GM10266 (cell line): ENCODE data around the gene CHCHD3.

ENCODE experiments used
- DNase-seq: peaks from one replicate; pipeline ENCODE4 v3.0.0; 2012; ENCODE audit errors: extremely low spot score
- CTCF ChIP-seq: IDR thresholded peaks from 2 replicates; pipeline ENCODE4 v1.5.1; 2012; ENCODE audit warnings: mild to moderate bottlenecking, low read depth; ENCODE audit not compliant: control insufficient read depth, insufficient read depth; ENCODE audit errors: missing control alignments

Gene CHCHD3

DNA sequence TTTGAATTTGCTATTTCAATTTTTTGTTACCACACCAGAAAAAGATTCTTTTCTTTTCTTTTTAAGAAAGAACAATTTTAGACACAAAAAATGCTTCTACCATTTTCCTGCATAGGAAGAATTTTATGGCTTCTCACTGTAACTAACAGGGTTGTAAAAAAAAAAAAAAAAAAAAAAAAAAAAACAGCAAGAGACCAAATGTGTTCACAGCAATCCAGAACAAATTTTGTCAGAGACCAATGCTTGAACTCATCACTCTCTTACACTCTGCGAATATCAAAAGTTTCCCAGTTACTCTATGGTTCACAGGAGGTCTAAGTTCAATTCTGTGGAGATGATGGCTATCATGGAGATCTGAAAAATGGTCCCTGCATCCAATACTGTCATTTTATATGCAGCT lies 84.4 kb downstream of the CHCHD3 start:
- TF ChIP-seq CTCF: no peak
- DNase-seq: no peak

- no peak for TF ChIP-seq CTCF
- DNase-seq: no peak
Measured at GRCh38 chr7:132996581-132997242, 85.2 kb downstream of the CHCHD3 start.

DNA sequence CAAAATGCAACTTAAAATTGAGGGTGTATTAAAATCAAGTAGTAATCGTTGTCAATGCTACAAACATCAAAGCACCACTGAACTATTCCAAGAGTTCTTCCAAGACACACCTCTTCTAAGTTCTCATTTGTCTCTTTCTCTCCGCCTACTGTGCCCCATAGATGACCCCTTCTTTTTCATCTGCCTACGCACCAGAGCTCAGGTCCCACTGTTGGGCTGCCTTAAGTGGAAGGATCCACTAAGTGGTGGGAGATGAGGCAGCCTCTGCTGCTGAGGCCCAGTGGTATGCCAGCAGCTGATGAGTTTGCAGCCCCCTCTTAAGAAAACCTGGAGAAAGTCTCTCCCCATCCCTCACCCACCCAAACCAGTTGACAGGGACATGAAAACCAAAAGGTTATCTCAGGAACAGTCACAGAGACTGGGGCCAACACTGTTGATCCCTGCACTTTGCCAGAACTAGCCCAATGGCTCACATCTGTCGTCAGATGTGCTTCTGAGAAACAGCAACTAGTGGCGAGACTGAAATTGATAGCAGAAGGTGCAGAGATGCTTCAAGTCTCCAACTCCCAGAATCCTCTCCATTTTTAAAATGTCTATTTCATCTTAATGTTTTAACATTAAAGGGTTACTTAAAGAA lies 88.4 kb downstream of the CHCHD3 start:
- TF ChIP-seq CTCF: no peak
- DNase-seq: no peak

DNA sequence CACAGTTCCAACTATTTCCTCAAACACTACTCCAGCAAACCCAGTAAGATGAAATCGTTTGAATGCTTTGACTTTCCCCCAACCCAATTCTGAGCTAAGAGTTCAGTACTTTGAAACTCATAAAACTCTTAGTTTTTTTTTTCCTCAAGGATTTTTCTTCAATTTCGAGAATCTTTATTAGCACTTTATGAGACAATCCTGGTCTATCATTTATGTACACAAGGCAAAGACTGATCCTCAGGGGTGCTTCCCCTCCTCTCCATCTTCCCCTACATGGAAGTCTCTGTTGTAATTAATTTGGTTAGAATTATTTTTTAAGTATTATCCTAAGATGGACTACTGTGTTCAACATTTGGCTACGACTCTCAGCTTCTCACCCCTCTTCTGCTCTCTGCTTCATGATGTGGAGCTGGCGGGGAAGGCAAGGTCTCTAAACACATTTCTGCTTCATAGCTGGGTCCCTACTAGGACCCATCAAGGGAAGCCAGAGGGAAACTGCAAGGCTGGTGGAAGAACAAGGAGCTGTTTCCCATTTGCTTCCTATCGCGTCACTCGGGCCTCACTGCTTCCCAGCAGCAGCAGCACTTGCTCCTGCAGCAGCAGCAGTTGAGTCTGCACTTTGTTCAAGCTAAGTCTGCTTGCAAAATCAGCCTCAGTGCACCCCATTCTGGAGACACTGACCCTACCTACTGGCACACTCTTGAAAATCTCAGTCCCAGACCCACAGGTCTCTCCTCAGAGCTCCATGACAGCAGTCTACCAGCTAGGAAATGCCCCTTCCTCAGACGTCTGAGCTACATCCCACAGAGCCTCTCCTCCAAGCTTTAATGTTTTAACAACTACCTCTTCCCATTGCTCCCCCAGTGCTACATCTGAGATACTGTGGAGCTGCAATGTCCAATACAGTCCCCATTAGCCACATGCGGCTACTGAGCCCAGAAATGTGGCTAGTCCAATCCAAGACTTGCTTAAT lies 90.0 kb downstream of the CHCHD3 start:
- no peak for TF ChIP-seq CTCF
- no peak for DNase-seq

GRCh38 chr7:132988117-132988516 lies 93.8 kb downstream of the CHCHD3 start:
- TF ChIP-seq CTCF: no peak
- DNase-seq: no peak

DNA sequence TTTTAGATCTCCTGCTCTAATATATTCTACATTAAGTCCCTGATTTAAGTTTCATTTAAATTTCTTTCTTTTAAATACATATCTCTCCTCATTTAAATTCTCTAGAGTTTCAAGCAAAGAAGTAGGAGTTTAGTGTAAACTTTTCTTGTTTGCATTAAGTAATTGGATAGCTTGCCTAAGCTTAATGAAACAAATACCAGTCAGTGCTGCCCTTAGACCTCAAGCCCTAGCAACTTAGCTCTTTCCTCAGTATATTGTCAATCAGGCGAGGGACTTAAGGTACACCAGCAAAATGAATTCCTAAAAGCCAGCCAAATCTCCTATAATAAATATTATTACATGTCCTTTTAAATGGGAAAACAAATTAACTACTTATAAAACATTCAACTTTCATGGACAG lies 101.5 kb downstream of the CHCHD3 start:
- no peak for TF ChIP-seq CTCF
- no peak for DNase-seq

DNA sequence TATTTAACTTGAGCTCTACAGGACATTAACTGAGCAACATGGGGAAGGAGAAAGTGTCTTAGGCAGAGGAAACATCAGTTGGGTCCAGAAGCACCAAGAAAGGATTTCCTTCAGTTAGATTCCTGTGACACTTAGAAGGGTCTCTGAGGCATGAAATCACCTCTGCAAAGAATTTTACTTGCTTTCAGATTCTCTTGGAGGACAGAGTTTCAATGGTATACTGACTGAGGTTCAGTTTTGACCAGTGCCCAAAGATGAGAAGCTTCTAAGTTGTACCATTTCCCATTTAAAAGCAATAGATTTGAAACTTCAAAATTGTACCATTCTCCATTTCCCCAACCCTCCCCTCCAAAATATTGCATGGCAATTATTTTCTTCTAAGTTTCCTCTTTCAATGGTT lies 102.4 kb downstream of the CHCHD3 start:
- no peak for DNase-seq
- TF ChIP-seq CTCF: no peak
